ENCODE results near the gene SCO1. TPM values are rescaled to one million over a fixed set of nuclear protein-coding genes. Genes with fewer than 3 reads are reported as not detected.

SCO1 gene
- total and polyA plus RNA-seq, 10 of the 15 experiments (the other 5 are each of a cell fraction or from before 2014, with no cell fraction given): 8.2 to 73.0 (median 37.1) TPM

DNA sequence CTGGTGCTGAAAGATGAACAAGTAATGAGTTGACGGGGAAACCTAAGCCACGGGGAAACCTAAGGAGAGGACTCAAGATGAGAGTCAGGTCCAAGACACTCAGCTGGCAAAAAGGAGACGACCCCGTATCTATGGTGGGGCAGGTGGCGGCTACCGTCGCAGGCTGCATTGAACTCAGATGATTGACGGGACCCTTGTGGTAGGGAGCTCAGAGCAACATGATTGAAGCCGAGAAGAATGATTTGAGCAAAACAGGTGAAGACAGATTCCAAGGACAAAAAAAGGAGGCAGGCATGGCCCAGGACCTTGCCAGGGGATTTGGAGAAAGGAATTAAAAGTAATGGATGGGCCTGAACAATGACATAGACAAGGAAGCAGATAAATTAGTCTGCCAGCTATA is 32.8 kb downstream of the SCO1 start:
- no TSS peak for BruUV-seq (replicated peaks)
- Histone ChIP-seq H3K4me2 (ENCODE audit: control insufficient read depth, insufficient read depth) (no peak overlapping the region), H3K4me3 (no peak overlapping the region), H3K36me3 (ENCODE audit: control insufficient read depth in 2 of 2, insufficient read depth in 2 of 2, low read length in 1 of 2) (no peaks in the 10 kb centered on the region), H2AFZ (ENCODE audit: control insufficient read depth, low read depth, low read length) (no peak overlapping the region), H3K9ac (ENCODE audit: control insufficient read depth, insufficient read depth, low read length) (no peak overlapping the region), H3K27me3 (replicated peaks in 1 of 2; ENCODE audit: control insufficient read depth in 2 of 2, insufficient read depth in 2 of 2, low read length in 1 of 2) (no peaks in the 10 kb centered on the region), H4K20me1 (ENCODE audit: control insufficient read depth, insufficient read depth) (no peaks in the 10 kb centered on the region), H3K4me1 (ENCODE audit: control insufficient read depth, insufficient read depth, low read length) (no peaks in the 10 kb centered on the region), H3K9me3 (replicated peaks; ENCODE audit: control insufficient read depth, insufficient read depth, low read length) (no peaks in the 10 kb centered on the region), H3K27ac (ENCODE audit: control insufficient read depth, insufficient read depth) (no peak overlapping the region), H3K79me2 (ENCODE audit: control insufficient read depth, insufficient read depth, low read length) (no peaks in the 10 kb centered on the region)
- ChIA-PET CTCF (interaction anchor here (1.1 to 2.1 kb wide), 3 partner anchors 10 to 19 kb away, joined by 3 to 10 read pairs (median 4); no protein-coding TSS in a partner anchor), POLR2A (interaction anchor here (0.6 kb wide), 1 partner anchor 1519 kb away, joined by 4 read pairs; no protein-coding TSS in a partner anchor), RAD21 (ENCODE audit: unreplicated experiment) (no interaction called here), SMC1A (ENCODE audit: uncharacterized antibody, unreplicated experiment) (no interaction called here)
- WGBS (ENCODE audit: insufficient coverage, insufficient replicate concordance, low lambda C conversion rate, missing lambda C conversion rate): 92% methylated on average over 9 of the region's 9 CpGs
- in situ Hi-C loops (cut with MboI): no loop called here
- ATAC-seq: no peak
- FAIRE-seq: no peak
- DNase-seq (ENCODE audit: low read depth, low spot score): no peak
- intact Hi-C loops (cut with micrococcal nuclease; ENCODE audit: unreplicated experiment): no loop called here
- no peak for TF ChIP-seq TAF1 (IDR thresholded peaks at IDR 0.05; ENCODE audit: borderline replicate concordance, low read depth, low read length)
- no peak for TF ChIP-seq SP1 (IDR thresholded peaks at IDR 0.05; ENCODE audit: low read depth, low read length)
- TF ChIP-seq KDM1A (IDR thresholded peaks at IDR 0.05; ENCODE audit: borderline replicate concordance): no peak
- TF ChIP-seq, protein P1, sequence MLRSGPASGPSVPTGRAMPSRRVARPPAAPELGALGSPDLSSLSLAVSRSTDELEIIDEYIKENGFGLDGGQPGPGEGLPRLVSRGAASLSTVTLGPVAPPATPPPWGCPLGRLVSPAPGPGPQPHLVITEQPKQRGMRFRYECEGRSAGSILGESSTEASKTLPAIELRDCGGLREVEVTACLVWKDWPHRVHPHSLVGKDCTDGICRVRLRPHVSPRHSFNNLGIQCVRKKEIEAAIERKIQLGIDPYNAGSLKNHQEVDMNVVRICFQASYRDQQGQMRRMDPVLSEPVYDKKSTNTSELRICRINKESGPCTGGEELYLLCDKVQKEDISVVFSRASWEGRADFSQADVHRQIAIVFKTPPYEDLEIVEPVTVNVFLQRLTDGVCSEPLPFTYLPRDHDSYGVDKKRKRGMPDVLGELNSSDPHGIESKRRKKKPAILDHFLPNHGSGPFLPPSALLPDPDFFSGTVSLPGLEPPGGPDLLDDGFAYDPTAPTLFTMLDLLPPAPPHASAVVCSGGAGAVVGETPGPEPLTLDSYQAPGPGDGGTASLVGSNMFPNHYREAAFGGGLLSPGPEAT (IDR thresholded peaks at IDR 0.05; ENCODE audit: low read depth): no peak
- TF ChIP-seq IKZF1 (conservative IDR thresholded peaks at IDR 0.05): no peak
- no peak for TF ChIP-seq ZSCAN29 (IDR thresholded peaks at IDR 0.05)
- TF ChIP-seq CREM (IDR thresholded peaks at IDR 0.05; ENCODE audit: low read depth): no peak
- TF ChIP-seq FOXK2 (IDR thresholded peaks at IDR 0.05): no peak
- no peak for TF ChIP-seq SREBF2 (IDR thresholded peaks at IDR 0.05; ENCODE audit: low read length)
- TF ChIP-seq, protein P2, sequence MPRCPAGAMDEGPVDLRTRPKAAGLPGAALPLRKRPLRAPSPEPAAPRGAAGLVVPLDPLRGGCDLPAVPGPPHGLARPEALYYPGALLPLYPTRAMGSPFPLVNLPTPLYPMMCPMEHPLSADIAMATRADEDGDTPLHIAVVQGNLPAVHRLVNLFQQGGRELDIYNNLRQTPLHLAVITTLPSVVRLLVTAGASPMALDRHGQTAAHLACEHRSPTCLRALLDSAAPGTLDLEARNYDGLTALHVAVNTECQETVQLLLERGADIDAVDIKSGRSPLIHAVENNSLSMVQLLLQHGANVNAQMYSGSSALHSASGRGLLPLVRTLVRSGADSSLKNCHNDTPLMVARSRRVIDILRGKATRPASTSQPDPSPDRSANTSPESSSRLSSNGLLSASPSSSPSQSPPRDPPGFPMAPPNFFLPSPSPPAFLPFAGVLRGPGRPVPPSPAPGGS (IDR thresholded peaks at IDR 0.05; ENCODE audit: borderline replicate concordance, insufficient read depth, low read depth, low read length, poor library complexity, severe bottlenecking): no peak

Measured in GM12878 (cell line).